CD14-positive monocyte (primary cell): ENCODE results near the gene DCAF17. TPM values are rescaled to one million over a fixed set of nuclear protein-coding genes. Genes with fewer than 3 reads are reported as not detected.

Experiments
- DNase-seq, 3 donors: peaks; one replicate each; pipeline ENCODE4 v3.0.0-alpha.2; 2011 to 2022
- H2AFZ ChIP-seq: 2 replicates; pipeline ENCODE4 v1.6.0; 2012; ENCODE audit warnings: mild to moderate bottlenecking, low read depth, low read length, inconsistent platforms; ENCODE audit not compliant: insufficient read depth, poor library complexity, severe bottlenecking
- H3K27ac ChIP-seq, 2 donors: 1 replicate in 1 of 2; 2 replicates in 1 of 2; pipeline ENCODE4 v1.5.1; 2012 to 2013; ENCODE audit warnings: low read length in 2 of 2, control low read depth in 1 of 2, inconsistent platforms in 1 of 2, low read depth in 1 of 2, mild to moderate bottlenecking in 1 of 2
- H3K27me3 ChIP-seq, 2 donors: one replicate each; pipeline versions ENCODE4 v1.6.0 to v1.6.1; 2011 to 2013; ENCODE audit warnings: low read length in 2 of 2; ENCODE audit not compliant: control insufficient read depth in 2 of 2, insufficient read depth in 2 of 2
- H3K36me3 ChIP-seq, 2 donors: replicated peaks in 1 of 2; 1 replicate in 1 of 2; 2 replicates in 1 of 2; pipeline versions ENCODE4 v1.5.1 to v1.6.1; 2012 to 2013; ENCODE audit warnings: low read length in 2 of 2, control low read depth in 1 of 2, inconsistent platforms in 1 of 2, mild to moderate bottlenecking in 1 of 2; ENCODE audit not compliant: insufficient read depth in 2 of 2, control insufficient read depth in 1 of 2
- H3K4me1 ChIP-seq, 2 donors: 1 replicate in 1 of 2; 2 replicates in 1 of 2; pipeline versions ENCODE4 v1.5.1 to v1.6.1; 2012 to 2013; ENCODE audit warnings: low read length in 2 of 2, control low read depth in 1 of 2, inconsistent platforms in 1 of 2, mild to moderate bottlenecking in 1 of 2, moderate library complexity in 1 of 2; ENCODE audit not compliant: insufficient read depth in 2 of 2, control insufficient read depth in 1 of 2
- H3K4me2 ChIP-seq: replicated peaks from 2 replicates; pipeline ENCODE3; 2012; ENCODE audit warnings: low read length, moderate library complexity, mild to moderate bottlenecking; ENCODE audit not compliant: poor library complexity, severe bottlenecking; ENCODE audit errors: extremely low read depth
- H3K4me3 ChIP-seq, 3 experiments: fragments of 200-600 bp in 1 of 3; sonication (generic) in 1 of 3; replicated peaks in 1 of 3; 1 replicate in 2 of 3; 2 replicates in 1 of 3; pipeline ENCODE4 v1.5.1; 2011 to 2013; ENCODE audit warnings: low read length in 3 of 3, mild to moderate bottlenecking in 3 of 3, control low read depth in 2 of 3, low read depth in 2 of 3, inconsistent platforms in 1 of 3, moderate library complexity in 1 of 3
- H3K79me2 ChIP-seq: 2 replicates; pipeline ENCODE4 v1.6.0; 2012; ENCODE audit warnings: mild to moderate bottlenecking, control low read depth, inconsistent platforms, low read length, moderate library complexity; ENCODE audit not compliant: insufficient read depth
- H3K9ac ChIP-seq: 2 replicates; pipeline ENCODE4 v1.6.0; 2017; ENCODE audit warnings: low read length, mild to moderate bottlenecking; ENCODE audit not compliant: insufficient read depth, poor library complexity, severe bottlenecking
- H3K9me3 ChIP-seq, 2 donors: replicated peaks in 1 of 2; 1 replicate in 1 of 2; 2 replicates in 1 of 2; pipeline versions ENCODE4 v1.5.1 to v1.6.1; 2012 to 2013; ENCODE audit warnings: low read length in 2 of 2, control low read depth in 1 of 2; ENCODE audit not compliant: control insufficient read depth in 1 of 2, insufficient read depth in 1 of 2
- H4K20me1 ChIP-seq: 2 replicates; pipeline ENCODE4 v1.6.0; 2012; ENCODE audit warnings: mild to moderate bottlenecking, low read length, control low read depth, moderate library complexity; ENCODE audit not compliant: insufficient read depth
- H3K27ac Mint-ChIP-seq, 7 donors: one replicate each; pipeline ENCODE4 v1.8.0; 2020; ENCODE audit warnings: mild to moderate bottlenecking in 7 of 7, mixed read lengths in 7 of 7, moderate library complexity in 6 of 7, inconsistent platforms in 2 of 7
- H3K27me3 Mint-ChIP-seq, 3 donors: one replicate each; pipeline ENCODE4 v1.8.0; 2021 to 2022; ENCODE audit warnings: low read depth in 3 of 3, mild to moderate bottlenecking in 3 of 3, mixed read lengths in 3 of 3, moderate library complexity in 3 of 3, inconsistent platforms in 1 of 3
- H3K36me3 Mint-ChIP-seq, 2 donors: one replicate each; pipeline ENCODE4 v1.8.0; 2020; ENCODE audit warnings: mixed read lengths in 2 of 2, inconsistent platforms in 1 of 2, mild to moderate bottlenecking in 1 of 2
- H3K4me1 Mint-ChIP-seq: one replicate; pipeline ENCODE4 v1.8.0; 2020; ENCODE audit warnings: mild to moderate bottlenecking, mixed read lengths
- H3K4me3 Mint-ChIP-seq, 2 donors: one replicate each; pipeline ENCODE4 v1.8.0; 2020; ENCODE audit warnings: mild to moderate bottlenecking in 2 of 2, mixed read lengths in 2 of 2, moderate library complexity in 1 of 2
- H3K9me3 Mint-ChIP-seq, 7 donors: one replicate each; pipeline ENCODE4 v1.8.0; 2020 to 2022; ENCODE audit warnings: mixed read lengths in 7 of 7, mild to moderate bottlenecking in 6 of 7, moderate library complexity in 6 of 7, inconsistent platforms in 2 of 7
- WGBS: methylation state at CpG from one replicate; pipeline ENCODE4 v1.1.5; 2013; ENCODE audit warnings: missing lambda C conversion rate; ENCODE audit not compliant: insufficient coverage; 5-methylcytosine and 5-hydroxymethylcytosine counted together
- intact Hi-C, 2 donors: fragments of 100-400 bp; cut with micrococcal nuclease; formaldehyde crosslinking; loops; one replicate each; pipeline versions ENCODE4 v1.15.0 to v1.15.1; 2023
- polyA plus RNA-seq, 3 donors: library from polyadenylated mRNA; depleted of rRNA in 1 of 3; unstranded in 2 of 3; stranded (reverse) in 1 of 3; fragments of 300-500 nt in 2 of 3; fragments of >200 nt in 1 of 3; fragmentation: Illumina TruSeq in 2 of 3; gene quantifications; 1 replicate in 2 of 3; 2 replicates in 1 of 3; pipeline ENCODE4 v1.2.3, GENCODE V29; 2012 to 2021
- TF ChIP-seq, protein P1 (sequence below): fragments of 200-600 bp; IDR thresholded peaks from one replicate; pipeline ENCODE4 v1.8.0; 2022; ENCODE audit warnings: antibody characterized with exemption, mild to moderate bottlenecking

The DCAF17 gene
- polyA plus RNA-seq, 3 donors: 4.1 to 7.2 (median 7.0) TPM

DNA sequence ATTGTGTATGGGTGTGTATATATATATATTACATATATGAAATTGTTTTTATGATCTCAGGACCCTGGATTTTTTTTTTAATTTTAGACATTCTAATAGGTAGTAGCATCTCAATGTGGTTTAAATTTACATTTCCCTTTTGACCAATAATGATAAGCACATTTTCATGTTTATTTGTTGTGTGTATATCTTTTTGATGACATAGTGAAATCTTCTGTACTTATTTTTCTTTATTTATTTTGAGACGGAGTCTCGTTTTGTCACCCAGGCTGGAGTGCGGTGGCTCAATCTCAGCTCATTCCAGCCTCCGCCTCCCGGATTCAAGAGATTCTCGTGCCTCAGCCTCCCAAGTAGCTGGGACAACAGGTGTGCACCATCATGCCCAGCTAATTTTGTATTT lies 53.2 kb downstream of the DCAF17 start:
- TF ChIP-seq, protein P1, sequence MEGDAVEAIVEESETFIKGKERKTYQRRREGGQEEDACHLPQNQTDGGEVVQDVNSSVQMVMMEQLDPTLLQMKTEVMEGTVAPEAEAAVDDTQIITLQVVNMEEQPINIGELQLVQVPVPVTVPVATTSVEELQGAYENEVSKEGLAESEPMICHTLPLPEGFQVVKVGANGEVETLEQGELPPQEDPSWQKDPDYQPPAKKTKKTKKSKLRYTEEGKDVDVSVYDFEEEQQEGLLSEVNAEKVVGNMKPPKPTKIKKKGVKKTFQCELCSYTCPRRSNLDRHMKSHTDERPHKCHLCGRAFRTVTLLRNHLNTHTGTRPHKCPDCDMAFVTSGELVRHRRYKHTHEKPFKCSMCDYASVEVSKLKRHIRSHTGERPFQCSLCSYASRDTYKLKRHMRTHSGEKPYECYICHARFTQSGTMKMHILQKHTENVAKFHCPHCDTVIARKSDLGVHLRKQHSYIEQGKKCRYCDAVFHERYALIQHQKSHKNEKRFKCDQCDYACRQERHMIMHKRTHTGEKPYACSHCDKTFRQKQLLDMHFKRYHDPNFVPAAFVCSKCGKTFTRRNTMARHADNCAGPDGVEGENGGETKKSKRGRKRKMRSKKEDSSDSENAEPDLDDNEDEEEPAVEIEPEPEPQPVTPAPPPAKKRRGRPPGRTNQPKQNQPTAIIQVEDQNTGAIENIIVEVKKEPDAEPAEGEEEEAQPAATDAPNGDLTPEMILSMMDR: no peak
- no peaks in the 10 kb centered on the region for H4K20me1 ChIP-seq
- WGBS: 100% methylated on average over 5 of the region's 6 CpGs
- H3K36me3 Mint-ChIP-seq: peaks cover 36 to 39% of the 10 kb centered on the region in 2 donors
- H3K4me2 ChIP-seq: no peak overlapping the region
- peaks cover 6% of the 10 kb centered on the region in 2 donors for H3K9me3 ChIP-seq
- H2AFZ ChIP-seq: no peak overlapping the region
- peaks cover 3% of the 10 kb centered on the region for H3K4me1 Mint-ChIP-seq
- no peaks in the 10 kb centered on the region for H3K27me3 ChIP-seq
- no peak for DNase-seq
- H3K27me3 Mint-ChIP-seq: peaks cover 0 to 2% (median 0%) of the 10 kb centered on the region in 3 donors
- H3K4me3 Mint-ChIP-seq: no peak overlapping the region
- H3K27ac ChIP-seq: no peak overlapping the region
- H3K79me2 ChIP-seq: no peaks in the 10 kb centered on the region
- intact Hi-C loops: no loop called here
- peaks cover 0 to 14% (median 10%) of the 10 kb centered on the region in 7 donors for H3K9me3 Mint-ChIP-seq
- H3K4me3 ChIP-seq: no peak overlapping the region
- peaks cover 3 to 21% of the 10 kb centered on the region in 2 donors for H3K36me3 ChIP-seq
- H3K9ac ChIP-seq: no peak overlapping the region
- no peaks in the 10 kb centered on the region for H3K4me1 ChIP-seq
- H3K27ac Mint-ChIP-seq: no peak overlapping the region

DNA sequence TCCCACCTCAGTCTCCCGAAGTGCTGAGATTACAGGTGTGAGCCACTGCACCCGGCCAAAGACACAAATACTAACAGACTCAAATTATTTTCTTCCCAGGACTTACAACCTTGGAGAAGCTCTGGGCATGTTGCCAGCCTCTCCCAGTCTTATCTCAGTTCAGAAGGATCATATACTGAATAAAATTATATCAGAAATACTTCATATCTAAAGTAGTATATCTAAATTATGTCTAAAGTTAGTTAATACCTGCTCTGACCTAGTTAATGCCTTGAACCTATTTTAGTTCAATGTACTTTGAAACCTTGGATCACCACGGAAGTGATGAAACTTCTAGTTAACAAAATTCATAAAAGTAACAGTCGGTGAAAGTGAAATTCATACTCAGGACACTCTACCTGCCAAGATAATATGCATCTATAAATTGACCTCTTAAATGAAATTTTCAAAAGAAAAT lies 53.8 kb downstream of the DCAF17 start:
- H3K27me3 ChIP-seq: no peaks in the 10 kb centered on the region
- H3K4me3 ChIP-seq: no peak overlapping the region
- peaks cover 6% of the 10 kb centered on the region in 2 donors for H3K9me3 ChIP-seq
- no peaks in the 10 kb centered on the region for H3K79me2 ChIP-seq
- no peak overlapping the region for H3K4me2 ChIP-seq
- H3K9ac ChIP-seq: no peak overlapping the region
- H4K20me1 ChIP-seq: no peaks in the 10 kb centered on the region
- WGBS: no CpG with 5 or more reads among the region's 4 CpGs
- H3K27ac Mint-ChIP-seq: no peak overlapping the region
- peaks cover 0 to 2% (median 0%) of the 10 kb centered on the region in 3 donors for H3K27me3 Mint-ChIP-seq
- no peak overlapping the region for H3K27ac ChIP-seq
- TF ChIP-seq, protein P1: no peak
- peaks cover 3 to 18% of the 10 kb centered on the region in 2 donors for H3K36me3 ChIP-seq
- H3K36me3 Mint-ChIP-seq: peaks cover 30 to 32% of the 10 kb centered on the region in 2 donors
- H3K4me3 Mint-ChIP-seq: no peak overlapping the region
- H2AFZ ChIP-seq: no peak overlapping the region
- intact Hi-C loops: no loop called here
- DNase-seq: no peak
- H3K4me1 ChIP-seq: no peaks in the 10 kb centered on the region
- peaks cover 0 to 14% (median 10%) of the 10 kb centered on the region in 7 donors for H3K9me3 Mint-ChIP-seq
- H3K4me1 Mint-ChIP-seq: no peaks in the 10 kb centered on the region
